Daoy (cell line): Measurements from ENCODE around the gene TCEAL3. TPM values are rescaled to one million over a fixed set of nuclear protein-coding genes. Genes with fewer than 3 reads are reported as not detected.
A peak's percentile ranks its signal among the peaks of the same experiment; 100 is the strongest.
"Not testable (repeated sequence)": the region's sequence is repeated elsewhere in the genome, so short reads cannot be mapped to it uniquely, and the experiment has no call there.

Source experiments
- DNase-seq: peaks from one replicate; pipeline ENCODE4 v3.0.0-alpha.2; 2015; ENCODE audit warnings: low read depth
- total RNA-seq: library from RNA; depleted of rRNA; stranded (reverse); fragments of >200 nt; shearing (Covaris generic); gene quantifications from 2 replicates; pipeline ENCODE4 v1.2.3, GENCODE V29; 2014

Gene TCEAL3
- total RNA-seq, 1 experiment from 2014 or later = 16.4 TPM

- DNase-seq = no peak
Measured at GRCh38 chrX:103626855-103627254, 19.1 kb downstream of the TCEAL3 start.

GRCh38 chrX:103628386-103629317 lies 20.9 kb downstream of the TCEAL3 start, which contains the start of gene TCEAL1:
Gene TCEAL1 (plus strand): TSS chrX:103628975. CDS start chrX:103629917, 942 bp downstream.
- peak; percentile 43 for DNase-seq

GRCh38 chrX:103629318-103630170 lies 21.8 kb downstream of the TCEAL3 start:
- peak; percentile 63 for DNase-seq

GRCh38 chrX:103630171-103630511 lies 22.4 kb downstream of the TCEAL3 start:
- no peak for DNase-seq

GRCh38 chrX:103631145-103631544 lies 23.4 kb downstream of the TCEAL3 start:
- DNase-seq = no peak

- DNase-seq = peak; percentile 7
Measured at GRCh38 chrX:103635436-103635835, 27.7 kb downstream of the TCEAL3 start.

- DNase-seq = peak; percentile 52
Measured at GRCh38 chrX:103637604-103638338, 30.0 kb downstream of the TCEAL3 start.

GRCh38 chrX:103638479-103639346 lies 30.9 kb downstream of the TCEAL3 start:
- peak; percentile 15 for DNase-seq

- DNase-seq = peak; percentile 43
Measured at GRCh38 chrX:103640401-103641155, 32.8 kb downstream of the TCEAL3 start.

GRCh38 chrX:103644125-103644524 lies 36.4 kb downstream of the TCEAL3 start:
- no peak for DNase-seq

GRCh38 chrX:103647630-103648029 lies 39.9 kb downstream of the TCEAL3 start:
- DNase-seq = no peak

GRCh38 chrX:103651151-103651773 lies 43.5 kb downstream of the TCEAL3 start:
- no peak for DNase-seq

GRCh38 chrX:103655230-103656000 lies 47.7 kb downstream of the TCEAL3 start:
- DNase-seq = peak; percentile 20

- peak; percentile 79 for DNase-seq
Measured at GRCh38 chrX:103656617-103657016, 48.9 kb downstream of the TCEAL3 start.

- peak; percentile 30 for DNase-seq
Measured at GRCh38 chrX:103657066-103657465, 49.3 kb downstream of the TCEAL3 start.

- DNase-seq = no peak
Measured at GRCh38 chrX:103658681-103659433, 51.1 kb downstream of the TCEAL3 start.

GRCh38 chrX:103659460-103659859 lies 51.7 kb downstream of the TCEAL3 start:
- not testable (repeated sequence) for DNase-seq
